ENCODE results near the gene HAGHL. TPM values are rescaled to one million over a fixed set of nuclear protein-coding genes. Genes with fewer than 3 reads are reported as not detected.
"Not testable (repeated sequence)": the region's sequence is repeated elsewhere in the genome, so short reads cannot be mapped to it uniquely, and the experiment has no call there.

Gene HAGHL
- total RNA-seq, 1 experiment from 2014 or later, result 4.9 TPM

DNA sequence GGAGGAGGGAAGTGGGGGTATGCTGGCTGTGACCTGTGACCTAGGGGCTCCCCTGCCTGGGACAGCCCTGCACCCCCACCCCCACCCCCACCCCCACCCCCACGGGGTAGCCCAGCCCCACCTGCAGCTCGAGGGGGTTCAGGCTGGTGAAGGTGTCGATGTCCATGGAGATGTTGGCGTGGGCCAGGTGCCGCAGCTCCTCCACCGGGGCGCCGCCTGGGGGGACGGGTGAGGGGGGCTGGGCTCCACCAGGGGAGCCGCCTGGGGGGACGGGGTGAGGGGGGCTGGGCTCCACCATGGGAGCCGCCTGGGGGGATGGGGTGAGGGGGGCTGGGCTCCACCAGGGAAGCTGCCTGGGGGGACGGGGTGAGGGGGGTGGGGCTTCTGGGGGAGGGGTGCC is 43.5 kb downstream of the HAGHL start:
- no peak for DNase-seq (ENCODE audit: low read depth)

DNA sequence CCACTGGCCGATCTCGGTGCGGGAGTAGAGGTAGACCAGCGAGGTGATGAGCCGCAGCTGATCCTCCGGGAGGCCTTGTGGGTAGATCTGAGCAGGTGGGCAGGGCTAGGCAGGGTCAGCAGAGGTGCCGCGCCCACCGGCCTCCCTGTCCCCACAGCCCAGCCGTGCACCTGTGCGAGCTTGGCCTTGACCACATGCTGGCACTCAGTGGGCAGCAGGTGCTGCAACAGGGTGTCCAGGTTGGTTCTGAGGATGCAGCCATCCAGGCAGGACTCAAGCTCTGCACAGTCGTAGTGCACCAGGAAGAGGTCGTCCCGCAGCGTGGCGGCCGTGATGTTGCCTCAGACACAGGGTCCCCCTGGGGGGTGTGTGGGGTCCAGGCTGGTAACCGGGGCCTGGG is 46.1 kb downstream of the HAGHL start:
- DNase-seq (ENCODE audit: low read depth), result no peak

DNA sequence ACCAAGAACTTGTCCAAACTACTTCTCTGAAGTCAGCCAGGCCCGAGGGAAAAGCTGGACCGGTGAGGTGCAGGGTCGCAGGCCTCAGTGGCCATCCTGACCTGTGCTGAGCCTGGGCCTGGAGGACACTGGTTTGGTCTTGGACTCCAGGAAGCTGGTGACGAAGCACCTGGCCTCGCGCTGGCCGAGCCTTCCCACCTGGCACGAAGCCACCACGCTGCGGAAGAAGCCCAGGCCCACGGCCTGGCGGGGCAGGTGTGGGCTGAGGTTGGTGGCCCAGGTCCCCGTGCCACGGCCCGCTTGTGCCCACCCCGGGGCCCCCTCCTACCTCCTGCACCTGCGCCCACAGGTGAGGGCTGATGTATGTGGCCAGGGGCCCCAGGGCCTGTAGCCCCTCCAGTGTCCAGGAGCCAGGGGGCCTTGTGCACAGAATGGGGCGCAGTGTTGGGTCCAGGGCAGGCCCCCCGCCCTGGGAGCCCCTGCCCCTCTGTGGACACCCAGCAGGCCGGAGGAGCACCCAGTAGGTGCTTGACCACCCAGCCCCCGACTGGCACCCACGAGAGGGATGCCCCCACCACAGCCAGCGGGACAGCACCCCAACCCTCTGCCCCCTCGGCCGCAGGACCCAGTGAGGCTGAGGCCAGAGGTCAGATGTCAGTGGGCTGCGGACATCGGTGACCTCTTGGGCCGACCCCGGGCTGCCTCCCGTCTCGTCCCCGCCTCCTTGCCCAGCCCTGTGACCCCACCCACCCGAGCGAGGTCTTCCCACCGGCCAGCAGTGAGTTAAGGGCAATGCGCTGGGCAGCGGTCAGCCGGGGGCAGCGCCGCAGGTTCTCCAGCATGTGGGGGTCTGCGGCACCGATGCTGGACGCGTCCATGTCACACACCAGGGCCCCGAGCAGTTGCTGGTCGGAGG is 47.4 kb downstream of the HAGHL start:
- DNase-seq (ENCODE audit: low read depth), result no peak

DNA sequence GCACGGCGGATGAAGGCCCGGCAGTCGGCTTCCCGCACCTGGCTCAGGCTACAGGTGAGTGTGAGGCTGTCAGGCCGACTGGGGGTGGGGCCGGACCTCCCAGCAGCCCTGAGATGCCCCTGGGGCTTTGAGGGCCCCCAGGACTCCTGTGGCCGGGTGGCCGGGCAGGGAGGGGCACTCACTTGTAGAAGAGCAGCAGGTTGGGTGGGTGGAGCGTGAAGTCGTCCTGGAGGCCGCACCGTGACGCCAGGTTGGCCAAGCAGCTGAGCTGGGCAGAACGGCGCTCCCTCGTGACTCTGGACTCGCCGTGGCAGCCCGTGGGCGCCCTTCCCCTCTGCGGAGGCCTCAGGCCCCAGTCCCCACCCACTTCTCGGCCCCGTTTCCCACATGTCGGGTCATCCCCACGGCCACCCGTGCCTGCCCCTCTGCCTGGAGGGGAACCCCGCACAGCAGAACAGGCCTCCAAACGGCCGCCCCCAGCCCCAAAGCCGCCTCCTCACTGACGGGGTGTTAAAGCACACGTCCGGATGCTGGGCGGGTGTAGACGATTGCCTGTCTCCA is 48.4 kb downstream of the HAGHL start:
- DNase-seq (ENCODE audit: low read depth), result no peak

DNA sequence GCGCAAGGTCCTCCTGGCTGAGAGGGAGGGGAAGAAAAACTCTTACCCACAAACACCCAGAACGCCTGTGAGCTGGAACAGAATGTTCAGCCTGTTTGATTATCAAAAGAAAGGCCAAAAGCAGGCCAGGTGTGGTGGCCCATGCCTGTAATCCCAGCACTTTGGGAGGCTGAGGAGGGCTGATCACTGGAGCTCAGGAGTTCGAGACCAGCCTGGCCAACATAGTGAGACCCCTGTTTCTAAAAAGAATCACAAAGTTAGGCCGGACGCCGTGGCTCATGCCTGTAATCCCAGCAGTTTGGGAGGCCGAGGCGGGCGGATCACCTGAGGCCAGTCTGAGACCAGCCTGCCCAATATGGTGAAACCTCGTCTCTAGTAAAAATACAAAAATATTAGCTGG is 49.4 kb downstream of the HAGHL start:
- not testable (repeated sequence) for DNase-seq (ENCODE audit: low read depth)

DNA sequence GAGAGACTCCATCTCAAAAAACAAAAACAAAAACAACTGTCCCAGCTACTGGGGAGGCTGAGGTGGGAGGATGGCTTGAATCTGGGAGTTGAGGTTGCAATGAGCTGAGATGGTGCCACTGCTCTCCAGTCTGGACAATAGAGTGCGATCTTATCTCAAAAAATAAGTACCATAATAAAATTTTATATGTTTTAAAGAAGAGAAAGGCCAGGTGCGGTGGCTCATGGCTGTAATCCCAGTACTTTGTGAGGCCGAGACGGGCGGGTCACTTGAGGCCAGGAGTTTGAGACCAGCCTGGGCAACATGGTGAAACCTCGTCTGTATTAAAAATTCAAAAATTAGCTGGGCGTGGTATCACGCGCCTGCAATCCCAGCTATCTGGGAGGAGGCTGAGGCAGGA is 49.9 kb downstream of the HAGHL start:
- no peak for DNase-seq (ENCODE audit: low read depth)

DNA sequence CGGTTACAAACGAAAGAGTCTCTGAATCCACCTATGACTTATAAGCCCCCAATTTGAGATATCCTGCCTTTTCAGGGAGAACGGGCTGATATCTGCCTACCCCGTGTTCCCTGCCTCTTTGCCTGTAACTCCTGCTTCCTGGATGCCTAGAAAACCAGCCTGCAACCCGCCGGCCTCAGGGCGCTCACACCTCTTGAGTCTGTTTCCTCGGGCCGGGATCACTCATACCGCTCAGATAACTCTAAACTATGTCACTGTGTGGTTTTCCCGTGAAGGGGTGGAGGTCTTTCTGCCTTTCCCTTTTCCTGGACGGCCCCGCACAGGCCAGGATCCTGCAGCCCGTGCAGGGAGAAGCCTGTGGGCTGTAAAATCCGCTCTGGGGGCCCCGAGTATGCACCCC is 50.9 kb downstream of the HAGHL start:
- DNase-seq (ENCODE audit: low read depth), result peak; percentile 74

DNA sequence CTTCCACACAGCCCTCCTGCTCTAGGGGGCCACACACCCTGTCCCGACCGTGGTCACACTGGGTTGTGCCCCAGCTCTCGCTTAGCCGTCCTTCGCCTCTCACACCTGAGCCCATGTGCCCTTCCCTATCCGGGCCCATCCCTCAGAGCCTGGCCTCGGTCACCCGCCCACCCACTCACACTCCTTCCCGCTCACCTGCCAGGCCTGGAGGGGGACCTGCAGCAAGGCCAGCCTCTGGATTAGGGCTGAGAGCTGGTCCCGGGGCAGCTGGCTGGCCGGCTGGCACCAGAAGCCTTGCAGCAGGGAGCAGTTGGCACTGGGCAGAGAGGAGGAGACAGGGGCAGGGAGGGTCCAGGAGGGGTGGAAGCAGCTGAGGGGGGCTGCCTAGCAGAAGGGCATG is 51.5 kb downstream of the HAGHL start:
- DNase-seq (ENCODE audit: low read depth), result no peak

DNA sequence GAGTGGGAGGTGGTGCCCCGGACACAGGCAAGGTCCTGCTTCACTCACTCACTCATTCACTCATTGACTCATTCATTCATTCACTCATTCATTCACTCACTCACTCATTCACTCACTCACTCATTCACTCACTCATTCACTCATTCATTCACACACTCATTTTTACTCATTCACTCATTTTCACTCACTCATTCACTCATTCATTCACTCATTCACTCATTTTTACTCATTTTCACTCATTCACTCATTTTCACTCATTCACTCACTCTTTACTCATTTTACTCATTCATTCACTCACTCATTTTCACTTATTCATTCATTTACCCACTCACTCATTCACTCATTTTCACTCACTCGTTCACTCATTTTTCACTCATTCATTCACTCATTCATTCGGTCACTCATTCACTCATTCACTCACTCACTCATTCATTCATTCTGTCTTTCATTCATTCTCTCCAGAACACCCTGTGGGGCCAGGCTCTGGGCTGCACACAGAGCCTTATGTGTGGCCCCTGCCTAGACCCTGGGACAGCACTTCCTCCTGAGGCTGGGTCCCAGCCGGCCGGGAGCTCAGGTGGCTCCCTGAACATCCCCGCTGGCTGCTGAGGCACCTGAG is 52.1 kb downstream of the HAGHL start:
- DNase-seq (ENCODE audit: low read depth), result no peak

Other genes starting within 250 kb of the HAGHL start
- 23.2 and 36.7 TPM in 2 replicates for gene CAPN15, start 199.4 kb upstream of the HAGHL start, total RNA-seq (2014; rRNA removed; shearing (Covaris generic))
- gene PRR35, start 166.7 kb upstream of the HAGHL start, total RNA-seq (2014; rRNA removed; shearing (Covaris generic)), result not detected in 2 replicates
- gene NHLRC4, start 160.1 kb upstream of the HAGHL start, total RNA-seq (2014; rRNA removed; shearing (Covaris generic)), result 0.12 TPM in 1 of 2 replicates, not detected in the other
- 35.9 and 43.8 TPM in 2 replicates for gene PIGQ, start 157.1 kb upstream of the HAGHL start, total RNA-seq (2014; rRNA removed; shearing (Covaris generic))
- 15.2 and 16.8 TPM in 2 replicates for gene RAB40C, start 137.0 kb upstream of the HAGHL start, total RNA-seq (2014; rRNA removed; shearing (Covaris generic))
- 0.62 and 2.9 TPM in 2 replicates for gene WFIKKN1, start 96.1 kb upstream of the HAGHL start, total RNA-seq (2014; rRNA removed; shearing (Covaris generic))
- 150 and 177 TPM in 2 replicates for gene METTL26, start 90.8 kb upstream of the HAGHL start, total RNA-seq (2014; rRNA removed; shearing (Covaris generic))
- gene MCRIP2, start 85.3 kb upstream of the HAGHL start, total RNA-seq (2014; rRNA removed; shearing (Covaris generic)), result 8.5 and 20.9 TPM in 2 replicates
- 15.8 and 16.1 TPM in 2 replicates for gene WDR90, start 77.7 kb upstream of the HAGHL start, total RNA-seq (2014; rRNA removed; shearing (Covaris generic))
- 25.7 and 38.5 TPM in 2 replicates for gene RHOT2, start 59.0 kb upstream of the HAGHL start, total RNA-seq (2014; rRNA removed; shearing (Covaris generic))
- gene RHBDL1, start 51.4 kb upstream of the HAGHL start, total RNA-seq (2014; rRNA removed; shearing (Covaris generic)), result 0.15 TPM in 1 of 2 replicates, not detected in the other
- 133 and 153 TPM in 2 replicates for gene STUB1, start 46.7 kb upstream of the HAGHL start, total RNA-seq (2014; rRNA removed; shearing (Covaris generic))
- gene JMJD8, start 42.8 kb upstream of the HAGHL start, total RNA-seq (2014; rRNA removed; shearing (Covaris generic)), result 57.8 and 68.5 TPM in 2 replicates
- gene WDR24, start 36.7 kb upstream of the HAGHL start, total RNA-seq (2014; rRNA removed; shearing (Covaris generic)), result 3.4 and 9.0 TPM in 2 replicates
- 8.1 and 12.0 TPM in 2 replicates for gene FBXL16, start 21.3 kb upstream of the HAGHL start, total RNA-seq (2014; rRNA removed; shearing (Covaris generic))
- 96.4 and 142 TPM in 2 replicates for gene METRN, start 12.0 kb upstream of the HAGHL start, total RNA-seq (2014; rRNA removed; shearing (Covaris generic))
- gene ANTKMT, start 6.0 kb upstream of the HAGHL start, total RNA-seq (2014; rRNA removed; shearing (Covaris generic)), result 11.0 and 30.4 TPM in 2 replicates
- 0.25 TPM in 1 of 2 replicates, not detected in the other for gene CCDC78, start 663 bp upstream of the HAGHL start, total RNA-seq (2014; rRNA removed; shearing (Covaris generic))
- 24.0 and 27.1 TPM in 2 replicates for gene CIAO3, start 13.9 kb downstream of the HAGHL start, total RNA-seq (2014; rRNA removed; shearing (Covaris generic))
- gene MSLN, start 33.6 kb downstream of the HAGHL start, total RNA-seq (2014; rRNA removed; shearing (Covaris generic)), result 1.7 and 2.1 TPM in 2 replicates
- 19.5 and 47.7 TPM in 2 replicates for gene RPUSD1, start 61.3 kb downstream of the HAGHL start, total RNA-seq (2014; rRNA removed; shearing (Covaris generic))
- gene CHTF18, start 61.5 kb downstream of the HAGHL start, total RNA-seq (2014; rRNA removed; shearing (Covaris generic)), result 10.2 and 20.7 TPM in 2 replicates
- not detected in 2 replicates for gene GNG13, start 73.6 kb downstream of the HAGHL start, total RNA-seq (2014; rRNA removed; shearing (Covaris generic))
- 2.4 and 2.8 TPM in 2 replicates for gene LMF1, start 243.9 kb downstream of the HAGHL start, total RNA-seq (2014; rRNA removed; shearing (Covaris generic))

Measured in M059J (cell line).